PC-9 (cell line): ENCODE data around the gene TAF11. TPM values are rescaled to one million over a fixed set of nuclear protein-coding genes. Genes with fewer than 3 reads are reported as not detected.
A peak's percentile ranks its signal among the peaks of the same experiment; 100 is the strongest.

Experiments
- BruUV-seq: library from RNA; stranded (reverse); fragments of 400-500 nt; replicated peaks from 2 replicates; lab custom pipeline; 2021; lab: Mats Ljungman, UMichigan
- CTCF ChIA-PET: fragments of 300-600 bp; sonication (Branson Sonifier 250); formaldehyde crosslinking; loops from one replicate; lab custom pipeline; 2022; ENCODE audit warnings: antibody characterized with exemption; lab: Charles Lee
- POLR2A ChIA-PET: fragments of 300-600 bp; sonication (Branson Sonifier 250); formaldehyde crosslinking; loops from one replicate; lab custom pipeline; 2022; ENCODE audit warnings: antibody characterized with exemption; ENCODE audit not compliant: unreplicated experiment; lab: Charles Lee
- DNase-seq, 2 experiments: peaks; one replicate each; pipeline versions ENCODE4 v3.0.0 to v3.0.0-alpha.2; 2015 to 2022; ENCODE audit warnings: mixed read lengths in 1 of 2
- H2AFZ ChIP-seq: fragments of 200-600 bp; sonication (generic); 2 replicates; pipeline ENCODE4 v1.8.1; 2017; ENCODE audit warnings: antibody characterized with exemption
- H3F3A ChIP-seq: fragments of 200-600 bp; sonication (generic); 2 replicates; pipeline ENCODE4 v1.8.1; 2017; ENCODE audit warnings: antibody characterized with exemption, mild to moderate bottlenecking, low read depth; ENCODE audit not compliant: insufficient read depth
- H3K27ac ChIP-seq: fragments of 200-600 bp; sonication (generic); 2 replicates; pipeline ENCODE4 v1.6.1; 2016; ENCODE audit warnings: mixed run types
- H3K27me3 ChIP-seq: fragments of 200-600 bp; sonication (generic); 2 replicates; pipeline ENCODE4 v1.6.1; 2016; ENCODE audit warnings: low read depth, mixed run types; ENCODE audit not compliant: insufficient read depth
- H3K36me3 ChIP-seq: fragments of 200-600 bp; sonication (generic); 2 replicates; pipeline ENCODE4 v1.6.1; 2016; ENCODE audit warnings: low read depth, mixed run types
- H3K4me1 ChIP-seq: fragments of 200-600 bp; sonication (generic); replicated peaks from 2 replicates; pipeline ENCODE4 v1.6.1; 2016; ENCODE audit warnings: mixed run types; ENCODE audit not compliant: insufficient read depth
- H3K4me2 ChIP-seq: fragments of 200-600 bp; sonication (generic); 2 replicates; pipeline ENCODE4 v1.6.1; 2017; ENCODE audit warnings: mixed run types
- H3K4me3 ChIP-seq: fragments of 200-600 bp; sonication (generic); 2 replicates; pipeline ENCODE4 v1.6.1; 2016; ENCODE audit warnings: mixed run types
- H3K79me2 ChIP-seq: fragments of 200-600 bp; sonication (generic); 2 replicates; pipeline ENCODE4 v1.6.1; 2017; ENCODE audit warnings: low read depth, mixed run types
- H3K9me2 ChIP-seq: fragments of 200-600 bp; sonication (generic); 2 replicates; pipeline ENCODE4 v1.8.1; 2017; ENCODE audit warnings: mild to moderate bottlenecking; ENCODE audit not compliant: insufficient read depth
- H3K9me3 ChIP-seq: fragments of 200-600 bp; sonication (generic); 2 replicates; pipeline ENCODE4 v1.8.1; 2016; ENCODE audit warnings: low read depth; ENCODE audit not compliant: insufficient read depth
- H4K20me1 ChIP-seq: fragments of 200-600 bp; sonication (generic); 2 replicates; pipeline ENCODE4 v1.8.1; 2017; ENCODE audit not compliant: insufficient read depth
- EZH2 ChIP-seq: fragments of 200-600 bp; sonication (generic); IDR thresholded peaks from 2 replicates; pipeline ENCODE4 v1.8.0; 2017; ENCODE audit warnings: antibody characterized with exemption, low read depth
- intact Hi-C: fragments of 100-400 bp; cut with micrococcal nuclease; formaldehyde crosslinking; loops from one replicate; pipeline ENCODE4 v1.10.0; 2022; ENCODE audit not compliant: unreplicated experiment
- total RNA-seq: library from RNA; stranded (reverse); gene quantifications from 2 replicates; pipeline ENCODE4 v1.2.3, GENCODE V29; 2021
- TF ChIP-seq, protein P1 (sequence below): fragments of 200-600 bp; sonication (generic); conservative IDR thresholded peaks from 2 replicates; pipeline ENCODE4 v1.6.1; 2017; ENCODE audit warnings: mixed run types, antibody characterized with exemption, mild to moderate bottlenecking, moderate library complexity

The TAF11 gene
- total RNA-seq, 1 experiment from 2014 or later: 27.2 TPM

DNA sequence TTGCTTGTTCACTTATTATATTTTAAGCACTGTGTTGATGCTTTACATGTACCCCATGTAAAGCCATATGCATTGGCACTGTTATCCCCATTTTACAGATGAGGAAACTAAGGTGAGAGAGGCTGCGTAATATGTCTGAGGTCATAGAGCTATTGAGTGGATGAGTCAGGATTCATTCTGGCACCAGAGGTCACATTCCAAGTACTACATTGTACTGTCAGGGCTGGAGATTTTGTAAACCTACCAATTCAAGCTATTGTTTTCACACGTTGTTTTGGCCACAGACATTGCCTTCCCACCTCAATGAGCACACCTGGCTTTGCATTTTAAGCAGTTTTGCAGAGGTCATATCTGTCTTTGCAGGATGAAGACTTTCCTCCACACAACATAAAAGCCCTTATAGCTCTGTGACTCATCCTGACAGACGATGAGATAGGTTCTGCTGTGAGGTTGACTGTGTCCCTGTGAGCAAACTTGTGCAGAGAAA, 34.4 kb upstream of the TAF11 start:
- H3K4me2 ChIP-seq: no peak overlapping the region
- CTCF ChIA-PET: interaction anchor here (0.7 kb wide), 1 partner anchor 28 kb away, joined by 9 read pairs; no protein-coding TSS in a partner anchor
- no TSS peak for BruUV-seq

DNA sequence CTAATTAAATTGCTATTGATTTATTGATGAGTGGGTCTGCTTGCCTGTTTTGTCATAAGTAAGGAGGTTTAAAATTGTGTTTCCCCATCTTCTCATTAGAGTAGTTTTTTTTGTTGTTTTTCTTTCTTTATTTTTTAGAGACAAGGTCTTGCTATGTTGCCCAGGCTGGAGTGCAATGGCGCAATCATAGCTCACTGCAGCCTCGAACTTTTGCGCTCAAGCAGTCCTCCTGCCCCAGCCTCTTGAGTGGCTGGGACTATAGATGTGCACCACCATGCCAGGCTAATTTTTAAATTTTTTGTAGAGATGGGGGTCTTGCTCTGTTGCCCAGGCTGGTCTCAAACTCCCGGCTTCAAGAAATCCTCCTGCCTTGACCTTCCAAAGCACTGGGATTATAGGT, 32.3 kb upstream of the TAF11 start:
- H3K4me2 ChIP-seq: no peak overlapping the region
- no peak overlapping the region for H3K4me3 ChIP-seq
- H3K79me2 ChIP-seq: peaks cover 14% of the 10 kb centered on the region
- H3F3A ChIP-seq: peaks cover 6% of the 10 kb centered on the region; the same call in 1 of the 2 replicates
- H3K27me3 ChIP-seq: no peaks in the 10 kb centered on the region
- no peak for DNase-seq
- H2AFZ ChIP-seq: no peak overlapping the region
- no TSS peak for BruUV-seq
- ChIA-PET POLR2A (no interaction called here), CTCF (no interaction called here)
- H3K9me2 ChIP-seq: no peaks in the 10 kb centered on the region
- H3K4me1 ChIP-seq: no peaks in the 10 kb centered on the region
- H3K27ac ChIP-seq: no peak overlapping the region
- H3K36me3 ChIP-seq: no peaks in the 10 kb centered on the region
- intact Hi-C loops: no loop called here
- H3K9me3 ChIP-seq: no peaks in the 10 kb centered on the region
- H4K20me1 ChIP-seq: peaks cover 28% of the 10 kb centered on the region
- TF ChIP-seq, protein P1, sequence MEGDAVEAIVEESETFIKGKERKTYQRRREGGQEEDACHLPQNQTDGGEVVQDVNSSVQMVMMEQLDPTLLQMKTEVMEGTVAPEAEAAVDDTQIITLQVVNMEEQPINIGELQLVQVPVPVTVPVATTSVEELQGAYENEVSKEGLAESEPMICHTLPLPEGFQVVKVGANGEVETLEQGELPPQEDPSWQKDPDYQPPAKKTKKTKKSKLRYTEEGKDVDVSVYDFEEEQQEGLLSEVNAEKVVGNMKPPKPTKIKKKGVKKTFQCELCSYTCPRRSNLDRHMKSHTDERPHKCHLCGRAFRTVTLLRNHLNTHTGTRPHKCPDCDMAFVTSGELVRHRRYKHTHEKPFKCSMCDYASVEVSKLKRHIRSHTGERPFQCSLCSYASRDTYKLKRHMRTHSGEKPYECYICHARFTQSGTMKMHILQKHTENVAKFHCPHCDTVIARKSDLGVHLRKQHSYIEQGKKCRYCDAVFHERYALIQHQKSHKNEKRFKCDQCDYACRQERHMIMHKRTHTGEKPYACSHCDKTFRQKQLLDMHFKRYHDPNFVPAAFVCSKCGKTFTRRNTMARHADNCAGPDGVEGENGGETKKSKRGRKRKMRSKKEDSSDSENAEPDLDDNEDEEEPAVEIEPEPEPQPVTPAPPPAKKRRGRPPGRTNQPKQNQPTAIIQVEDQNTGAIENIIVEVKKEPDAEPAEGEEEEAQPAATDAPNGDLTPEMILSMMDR: no peak
- no peak for TF ChIP-seq EZH2

More for the DNA sequence above, 34.4 kb upstream of the TAF11 start:
- peaks cover 6% of the 10 kb centered on the region; the same call in 1 of the 2 replicates for H3F3A ChIP-seq
- no peaks in the 10 kb centered on the region for H3K27me3 ChIP-seq
- no peak for TF ChIP-seq EZH2
- TF ChIP-seq, protein P1: no peak
- 0 out of 2 replicates have a peak, but pooled peaks cover 7% of the 10 kb centered on the region for H3K79me2 ChIP-seq
- no peak overlapping the region; the same call in 1 of the 2 replicates for H3K27ac ChIP-seq
- H3K9me2 ChIP-seq: no peaks in the 10 kb centered on the region
- H3K4me1 ChIP-seq: 0 out of 2 replicates have a peak, but pooled peaks cover 7% of the 10 kb centered on the region
- H3K36me3 ChIP-seq: no peaks in the 10 kb centered on the region
- H4K20me1 ChIP-seq: peaks cover 31% of the 10 kb centered on the region
- H3K4me3 ChIP-seq: no peak overlapping the region
- intact Hi-C loops: loop anchor here (2.0 kb wide), 1 partner anchor 23 kb away; no protein-coding TSS in a partner anchor
- no peaks in the 10 kb centered on the region for H3K9me3 ChIP-seq
- H2AFZ ChIP-seq: no peak overlapping the region
- DNase-seq: peak; percentile 5 to 70
- POLR2A ChIA-PET: interaction anchor here (0.6 kb wide), 1 partner anchor 35 kb away, joined by 7 read pairs; the partner anchor contains the start of gene TAF11

DNA sequence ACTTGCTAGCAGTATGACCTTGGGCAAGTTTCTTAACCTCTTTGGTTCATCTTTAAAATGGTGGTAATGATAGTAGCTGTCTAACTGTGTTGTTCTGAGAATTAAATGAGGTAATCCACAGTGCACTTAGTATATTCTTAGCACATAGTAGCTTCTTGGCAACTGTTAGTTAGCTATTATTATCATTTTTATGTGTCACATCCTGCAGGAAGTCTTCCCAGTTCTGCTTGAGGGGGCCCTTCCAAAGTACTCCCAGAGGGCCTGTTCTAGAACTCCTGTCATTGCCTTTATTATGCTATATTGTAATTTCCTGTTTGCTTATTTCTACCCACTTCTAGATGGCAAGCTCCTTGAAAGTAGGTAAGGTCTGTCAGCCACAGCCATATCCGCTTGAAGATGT, 31.8 kb upstream of the TAF11 start:
- Histone ChIP-seq H3K4me2 (no peak overlapping the region), H3K36me3 (no peaks in the 10 kb centered on the region), H2AFZ (no peak overlapping the region), H3K79me2 (peaks cover 18% of the 10 kb centered on the region), H3K9me2 (no peaks in the 10 kb centered on the region), H3F3A (peaks cover 6% of the 10 kb centered on the region; the same call in 1 of the 2 replicates), H4K20me1 (peaks cover 33% of the 10 kb centered on the region), H3K9me3 (no peaks in the 10 kb centered on the region), H3K4me1 (no peaks in the 10 kb centered on the region), H3K27me3 (no peaks in the 10 kb centered on the region), H3K27ac (no peak overlapping the region), H3K4me3 (no peak overlapping the region)
- intact Hi-C loops: no loop called here
- BruUV-seq: no TSS peak
- ChIA-PET POLR2A (no interaction called here), CTCF (no interaction called here)
- no peak for DNase-seq
- TF ChIP-seq EZH2: no peak
- TF ChIP-seq, protein P1: no peak
